HG03066 (cell line): ENCODE measurements around the gene AP3B1.

Experiments
- ATAC-seq: cut with Tn5 transposase; IDR thresholded peaks from one replicate; pipeline ENCODE4 v1.9.1; 2021; ENCODE audit warnings: low read depth; ENCODE audit not compliant: unreplicated experiment

AP3B1 gene

DNA sequence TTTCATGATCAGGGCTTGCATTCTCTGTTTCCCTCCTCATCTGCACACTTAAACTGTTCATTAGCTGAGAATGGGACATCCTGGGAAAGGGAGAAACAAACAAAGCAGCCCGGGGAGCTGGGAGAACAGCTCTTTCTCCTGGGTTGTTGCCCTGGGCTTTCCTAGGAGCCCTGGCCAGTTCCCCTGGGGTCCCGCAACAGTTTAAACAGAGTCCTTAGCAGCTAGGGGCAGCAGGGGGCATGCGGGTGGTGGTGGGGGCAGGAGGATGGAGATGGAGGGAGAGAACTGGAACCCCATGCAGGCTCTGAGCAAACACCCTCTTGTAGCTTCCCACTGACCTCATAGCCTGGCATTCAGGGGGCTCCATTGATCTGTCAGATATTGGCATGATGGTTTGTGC, 309.3 kb downstream of the AP3B1 start:
- no peak for ATAC-seq

DNA sequence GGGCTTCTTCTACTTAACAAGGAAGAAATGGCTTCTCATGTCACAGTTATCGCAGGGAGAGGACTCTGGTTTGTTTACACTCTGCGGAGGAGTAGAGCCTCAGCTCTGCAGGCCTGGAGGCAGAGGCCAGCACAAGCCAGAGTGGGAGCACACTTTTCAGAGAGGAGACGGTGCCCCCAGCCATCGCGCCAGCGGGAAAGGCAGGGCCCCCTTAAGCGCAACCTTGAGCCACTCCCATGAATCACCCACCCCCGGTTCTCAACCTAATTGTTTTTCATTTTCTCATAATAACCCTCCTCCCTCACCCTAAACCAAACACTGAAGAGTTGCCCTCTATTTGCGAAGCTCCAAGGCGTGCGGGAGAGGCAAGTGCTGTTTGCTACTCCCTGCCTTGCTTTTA, 309.9 kb downstream of the AP3B1 start:
- no peak for ATAC-seq

DNA sequence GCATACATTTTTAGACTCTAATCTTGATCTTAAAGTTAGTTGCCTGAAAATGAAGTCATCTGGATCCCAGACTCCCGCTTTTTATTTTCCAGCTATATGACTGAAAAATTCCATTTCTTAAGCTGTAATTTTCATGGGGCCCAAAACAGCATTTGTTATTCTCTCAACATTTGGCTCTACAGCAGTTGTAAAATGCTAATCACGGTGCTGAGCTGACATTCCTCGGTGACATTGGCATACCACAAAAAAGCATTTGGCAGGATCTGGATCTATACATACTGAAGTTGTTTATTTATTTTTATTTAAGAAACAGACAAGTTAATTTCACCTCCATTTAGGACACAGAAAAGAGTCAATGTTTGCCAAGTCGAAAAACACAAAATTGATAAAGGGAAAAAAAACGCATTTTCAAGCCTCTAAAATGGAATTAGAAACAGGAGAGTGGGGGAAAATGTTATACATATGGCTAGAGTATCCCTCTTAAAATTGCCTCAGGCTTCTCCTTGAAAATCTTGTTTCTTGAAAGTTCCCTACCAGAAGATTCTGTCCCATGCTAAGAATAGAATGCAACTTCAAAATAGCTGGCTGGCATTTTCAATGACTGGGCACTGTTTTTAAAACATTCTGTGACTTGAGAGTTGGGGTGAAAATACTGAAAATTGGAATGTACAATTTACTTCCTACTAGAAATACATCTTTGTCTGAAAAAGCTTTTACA, 310.9 kb downstream of the AP3B1 start:
- no peak for ATAC-seq

DNA sequence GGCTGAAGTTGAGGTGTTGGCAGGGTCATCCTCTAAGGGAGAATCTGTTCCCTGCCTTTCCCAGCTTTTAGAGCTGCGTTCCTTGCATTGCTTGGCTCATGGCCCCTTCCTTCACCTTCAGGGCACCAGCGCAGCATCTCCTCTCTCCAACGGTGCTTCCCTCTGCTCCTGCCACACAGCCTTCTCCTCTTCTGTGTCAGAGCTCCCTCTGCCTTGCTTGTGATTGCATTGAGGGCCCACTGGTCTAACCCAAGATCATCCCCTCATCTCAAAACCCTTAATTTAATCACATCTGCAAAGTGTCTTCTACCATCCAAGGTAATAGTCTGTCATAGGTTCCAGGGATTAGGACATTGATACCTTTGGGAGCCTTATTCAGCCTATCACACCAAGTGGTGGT, 312.7 kb downstream of the AP3B1 start:
- ATAC-seq: no peak

DNA sequence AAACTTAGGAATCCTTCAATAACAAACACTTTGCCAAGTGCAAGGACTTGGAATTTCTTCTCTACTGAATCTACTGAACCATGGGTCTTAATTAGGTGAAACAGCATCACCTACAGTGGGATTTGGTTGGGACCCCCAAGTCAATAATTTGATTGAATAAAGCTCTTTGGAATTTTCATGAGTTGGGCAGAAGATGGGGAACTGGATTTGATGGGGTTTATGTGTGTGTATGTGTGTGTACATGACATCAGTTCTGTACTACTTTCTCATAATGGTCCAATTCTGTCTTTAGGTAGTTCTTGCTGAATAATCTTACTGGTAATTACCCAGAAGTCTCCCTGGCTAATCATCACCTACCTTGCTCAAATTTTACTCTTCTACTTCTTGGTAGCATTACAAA, 319.9 kb downstream of the AP3B1 start:
- no peak for ATAC-seq

DNA sequence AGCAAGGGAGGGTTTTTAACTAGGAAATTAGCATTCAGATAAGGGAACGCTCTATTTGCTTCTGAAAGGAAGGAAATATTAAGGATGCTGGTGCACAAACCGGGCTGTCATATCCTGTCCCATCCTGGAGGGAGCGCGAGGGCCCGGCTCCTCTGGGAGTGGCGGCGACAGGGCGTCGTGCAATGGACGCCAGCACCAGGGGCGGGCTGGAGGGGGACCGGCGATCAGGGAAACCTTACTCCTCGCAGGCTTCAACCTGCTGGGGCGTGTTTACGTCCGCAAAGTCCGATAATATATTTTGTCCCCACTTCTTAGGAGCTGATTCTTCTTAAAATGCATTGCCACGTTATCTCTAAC, 321.3 kb downstream of the AP3B1 start:
- ATAC-seq: no peak

DNA sequence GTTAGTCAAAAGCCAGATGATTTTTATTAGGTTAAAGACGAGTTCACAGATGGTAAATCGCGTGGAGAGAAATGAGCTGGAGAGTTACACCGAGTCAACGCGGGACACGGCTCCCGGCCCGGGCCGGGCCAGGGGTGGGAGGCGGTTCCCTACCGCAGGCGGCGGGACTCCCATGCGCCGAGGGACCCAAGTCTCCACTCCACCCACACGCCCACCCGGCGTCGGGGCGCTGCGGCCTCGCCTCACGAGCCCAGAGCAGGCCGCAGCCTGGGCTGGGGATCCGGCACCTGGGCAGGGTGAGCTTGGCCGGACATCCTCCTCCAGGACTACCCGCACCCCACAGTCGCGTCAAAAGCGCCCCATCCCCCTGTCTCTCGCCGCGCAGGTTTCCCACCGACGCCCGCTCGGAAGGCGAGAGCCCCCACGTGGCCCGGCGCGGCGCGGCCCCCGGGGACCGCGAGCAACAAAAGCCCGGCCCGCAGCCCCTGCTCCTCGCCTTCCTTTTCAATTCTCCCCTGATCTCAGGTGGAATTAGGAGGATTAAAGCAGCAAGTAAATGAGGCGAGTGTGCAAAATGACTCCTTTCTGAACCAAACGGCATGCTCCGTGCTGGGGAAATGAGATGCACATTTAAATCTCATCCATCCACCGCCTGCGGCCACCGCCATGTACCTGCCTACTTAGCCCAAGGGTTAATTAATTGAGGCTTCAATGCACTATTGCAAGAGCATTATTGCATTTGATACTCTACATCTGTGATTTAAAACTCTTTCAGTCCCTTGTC, 321.8 kb downstream of the AP3B1 start:
- no peak for ATAC-seq

DNA sequence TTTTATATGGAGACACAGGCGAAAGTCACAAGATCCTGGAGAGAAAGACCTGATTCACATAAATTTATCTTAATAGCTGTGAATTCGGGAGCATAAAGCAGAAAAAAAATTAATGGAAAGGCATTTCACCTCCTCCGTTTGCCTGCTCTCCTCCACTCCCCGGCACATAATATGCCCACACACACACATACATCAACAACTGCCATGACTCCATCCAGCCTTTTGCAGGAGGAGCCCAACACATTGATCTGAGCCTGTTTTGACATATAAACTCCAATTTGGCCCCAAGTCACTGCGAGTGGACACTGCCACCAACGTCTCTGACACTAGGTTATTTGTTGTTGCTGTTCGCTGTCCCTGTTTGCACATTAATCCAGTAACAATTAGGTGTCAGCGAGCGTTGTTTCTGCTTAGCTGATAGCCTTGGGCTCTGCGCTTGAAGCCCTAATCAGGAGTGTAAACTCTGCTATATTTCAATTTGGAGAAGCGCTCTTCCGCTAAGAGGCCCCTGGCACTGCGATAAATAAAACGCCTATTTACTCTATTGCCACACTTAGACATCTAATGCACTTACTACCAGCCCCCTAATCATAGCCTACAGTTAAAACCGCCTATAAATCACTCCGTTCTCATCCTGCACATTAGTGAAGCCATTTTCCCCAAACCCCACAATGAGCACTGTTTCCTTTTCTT, 322.6 kb downstream of the AP3B1 start:
- ATAC-seq: no peak

DNA sequence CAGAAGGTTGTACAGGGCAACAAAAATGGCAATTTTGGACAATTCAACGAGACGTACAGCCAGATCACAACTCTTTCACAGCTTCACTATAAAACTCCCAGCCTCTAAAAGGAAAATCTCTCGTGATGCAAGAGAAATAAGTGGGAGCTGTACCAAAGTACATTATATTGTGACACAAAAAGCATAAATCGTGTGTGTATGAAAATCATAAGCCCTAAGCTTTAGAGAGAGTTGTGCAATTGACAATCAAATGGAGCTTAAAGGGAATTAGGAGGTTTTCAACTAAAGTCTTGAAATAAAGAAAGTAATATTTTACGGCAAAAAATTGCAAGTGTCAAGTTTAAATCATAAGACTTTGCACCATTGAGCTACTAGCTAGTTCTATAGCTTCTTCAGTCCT, 323.6 kb downstream of the AP3B1 start:
- no peak for ATAC-seq

DNA sequence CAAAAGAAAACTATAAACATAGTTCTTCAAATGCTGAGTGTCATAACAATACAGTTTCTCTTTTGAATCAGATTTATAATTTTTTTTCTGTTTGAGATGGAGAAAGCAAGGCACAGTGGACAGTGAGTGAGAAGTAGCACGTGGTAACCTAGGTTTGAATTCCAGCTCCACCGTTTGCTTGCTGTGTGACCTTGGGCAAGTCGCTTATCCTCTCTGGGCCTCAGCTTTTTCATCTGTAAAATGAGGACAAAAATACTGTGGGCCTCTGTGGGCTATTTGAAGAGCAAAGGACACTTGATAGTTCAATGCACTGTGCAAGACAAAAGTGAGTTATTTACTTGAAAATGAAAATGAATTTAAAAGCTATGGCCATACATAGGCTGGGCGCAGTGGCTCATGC, 330.7 kb downstream of the AP3B1 start:
- no peak for ATAC-seq

DNA sequence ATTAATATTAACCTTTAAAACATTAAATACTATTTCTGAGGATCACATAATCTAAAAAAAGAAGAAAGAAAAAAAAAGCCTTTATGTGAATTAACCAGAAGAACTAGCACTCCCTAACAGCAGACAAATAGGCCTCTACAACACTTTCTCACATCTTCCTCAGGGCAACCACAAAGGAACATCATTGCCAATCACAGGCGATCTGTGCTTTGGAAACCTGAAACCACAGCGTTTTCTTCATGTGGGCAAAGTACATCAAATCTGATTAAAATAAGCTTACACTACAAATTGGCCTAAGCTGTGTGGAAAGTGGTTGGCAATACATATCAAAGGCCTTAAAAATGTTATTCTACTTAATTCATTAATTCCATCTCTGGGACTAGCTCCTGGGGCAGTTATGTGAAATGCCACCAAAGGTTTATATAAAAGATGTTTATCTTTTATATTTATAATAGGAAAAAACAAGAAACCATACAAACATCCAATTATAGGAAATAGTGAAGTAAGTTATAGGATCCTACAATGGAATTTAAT, 333.6 kb downstream of the AP3B1 start:
- ATAC-seq: no peak

DNA sequence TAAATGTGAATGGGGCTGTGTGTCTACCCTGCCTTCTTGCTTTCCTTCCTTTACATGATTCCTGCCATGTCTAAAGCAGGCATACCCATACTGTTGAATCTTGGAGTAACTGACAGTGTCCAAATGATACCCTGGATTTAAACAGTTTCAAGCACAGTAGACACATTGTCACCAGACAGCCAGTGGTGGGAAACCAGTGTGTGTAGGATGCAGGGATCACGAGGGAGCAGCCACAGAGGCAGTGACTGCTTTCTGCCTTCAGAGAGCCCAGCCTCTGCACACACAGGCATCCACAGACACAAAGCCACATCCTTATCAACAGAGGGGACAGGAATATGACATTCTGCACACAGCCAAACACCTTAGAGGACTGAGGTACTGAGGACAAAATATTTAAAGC, 334.2 kb downstream of the AP3B1 start:
- no peak for ATAC-seq

DNA sequence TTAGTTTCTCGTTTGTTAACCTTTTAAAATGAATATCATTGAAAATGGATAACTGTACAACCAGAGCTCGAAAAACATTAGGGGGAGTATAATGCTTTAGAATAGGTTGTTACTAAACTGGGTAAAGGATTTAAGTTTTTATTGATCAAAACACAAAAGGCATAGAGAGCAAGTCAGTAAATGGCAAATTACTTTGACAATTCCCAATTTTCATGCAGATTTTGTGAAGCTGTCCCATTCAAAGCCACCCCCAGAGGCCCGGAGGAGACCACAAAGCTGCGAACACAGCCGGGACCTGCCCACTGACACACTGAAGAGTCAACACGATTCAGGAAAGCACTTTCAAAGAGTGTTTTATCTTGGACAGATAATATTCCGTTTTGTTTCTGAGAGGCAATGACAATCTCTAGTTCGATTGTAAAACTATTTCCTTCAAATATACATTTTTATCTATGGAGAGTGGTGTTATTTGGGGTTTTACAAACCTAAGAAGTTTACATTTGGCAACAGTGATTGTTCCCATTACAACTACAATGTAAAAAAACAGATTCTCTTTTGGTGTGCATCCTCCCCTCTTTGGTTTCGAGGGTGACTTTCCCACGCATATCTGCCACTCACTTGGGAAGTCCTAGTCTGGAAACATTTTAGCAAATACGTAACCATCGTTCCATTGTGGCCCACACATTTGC, 335.7 kb downstream of the AP3B1 start:
- ATAC-seq: no peak

DNA sequence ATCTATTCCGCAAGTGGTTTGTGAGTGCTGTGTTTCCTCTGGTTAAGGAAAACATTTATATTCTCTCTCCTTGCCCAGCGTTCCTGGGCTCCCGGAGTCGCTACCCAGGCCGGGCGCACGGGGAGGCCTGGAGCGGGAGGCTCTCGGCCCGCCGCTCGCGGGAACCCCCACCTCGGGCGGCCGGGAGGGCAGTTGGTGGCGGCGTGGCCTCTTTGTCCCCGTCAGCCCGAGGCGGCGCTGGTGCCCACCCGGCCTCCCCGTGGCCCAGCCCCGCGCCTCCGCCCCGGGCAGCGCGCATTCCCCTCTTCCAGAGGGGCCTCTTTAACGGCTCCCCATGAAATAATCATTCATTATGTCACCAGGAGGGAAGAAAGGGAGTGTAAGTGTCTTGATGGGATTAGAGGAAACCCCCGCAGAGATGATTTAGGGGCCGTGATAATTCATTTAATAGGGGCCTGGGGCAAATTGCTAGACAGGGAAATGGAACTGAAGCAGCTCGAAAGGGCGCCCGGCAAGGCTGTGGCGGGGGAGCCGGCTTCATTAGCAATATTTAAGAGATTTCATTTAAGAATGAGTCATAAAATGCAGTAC, 336.5 kb downstream of the AP3B1 start:
- ATAC-seq: no peak

DNA sequence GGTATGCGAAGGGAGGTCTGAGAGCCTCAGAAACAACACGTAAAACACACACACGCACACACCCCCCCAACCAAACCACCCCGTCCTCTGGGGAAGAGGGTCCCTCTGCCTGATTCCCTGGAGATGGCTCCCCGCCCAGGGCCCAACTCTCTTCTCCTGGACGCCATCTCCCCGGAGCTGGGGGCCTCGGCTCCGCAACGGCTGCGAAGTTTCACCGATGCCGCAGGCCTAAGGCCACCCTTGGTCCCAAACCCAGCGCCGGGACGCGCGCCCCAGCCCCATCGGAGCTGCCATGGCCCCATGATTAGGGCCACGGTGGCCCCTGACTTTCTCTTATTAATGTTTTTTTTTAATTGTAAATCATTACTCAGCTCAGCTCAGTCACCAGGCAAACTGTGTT, 337.0 kb downstream of the AP3B1 start:
- no peak for ATAC-seq

DNA sequence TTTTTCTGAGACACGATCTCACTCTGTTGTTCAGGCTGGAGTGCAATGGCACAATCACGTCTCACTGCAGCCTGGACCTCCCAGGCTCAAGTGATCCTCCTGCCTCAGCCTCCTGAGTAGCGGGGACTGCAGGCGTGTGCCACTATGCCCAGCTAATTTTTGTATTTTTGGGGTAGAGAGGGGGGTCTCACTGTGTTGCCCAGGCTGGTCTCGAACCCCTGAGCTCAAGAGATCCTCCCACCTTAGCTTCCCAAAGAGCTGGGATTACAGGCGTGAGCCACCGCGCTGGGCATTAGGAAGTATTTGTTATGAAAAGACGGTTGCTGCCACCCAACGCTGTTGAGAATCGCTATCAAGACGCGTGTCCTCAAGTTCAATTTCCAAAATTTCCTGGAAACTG, 337.4 kb downstream of the AP3B1 start:
- ATAC-seq: no peak

DNA sequence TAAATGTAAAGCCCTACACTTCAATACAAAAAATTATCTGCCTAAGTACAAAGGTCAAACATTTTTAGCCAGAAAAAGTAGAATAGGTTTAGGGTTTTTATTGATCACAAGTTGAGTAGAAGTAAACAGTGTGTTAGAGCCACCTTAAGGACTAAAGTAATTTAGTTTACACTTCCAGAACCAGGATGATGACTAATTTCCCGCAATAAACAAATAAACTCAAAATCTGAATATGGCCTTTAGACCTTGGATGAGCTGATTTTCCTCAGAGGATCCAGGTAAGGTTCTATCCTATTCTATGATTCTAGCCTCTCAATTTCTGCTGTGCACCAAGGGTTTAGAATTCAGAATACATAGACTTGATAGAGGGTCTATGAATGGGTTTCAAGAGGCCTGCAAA, 338.9 kb downstream of the AP3B1 start:
- no peak for ATAC-seq

DNA sequence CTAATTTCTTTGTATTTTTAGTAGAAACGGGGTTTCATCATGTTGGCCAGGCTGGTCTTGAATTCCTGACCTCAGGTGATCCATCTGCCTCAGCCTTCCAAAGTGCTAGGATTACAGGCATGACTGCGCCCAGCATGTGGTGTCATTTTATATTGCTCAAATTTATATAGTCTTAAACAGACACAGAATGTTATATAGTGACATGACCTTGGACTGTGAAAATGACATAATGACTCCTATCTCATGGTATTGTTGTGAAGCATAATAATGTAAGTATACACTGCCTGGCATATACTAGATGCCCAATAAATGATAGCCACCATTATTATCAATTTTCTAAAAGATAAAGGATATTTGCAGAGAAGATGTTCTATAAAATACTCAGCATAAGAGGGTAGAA, 341.1 kb downstream of the AP3B1 start:
- no peak for ATAC-seq

DNA sequence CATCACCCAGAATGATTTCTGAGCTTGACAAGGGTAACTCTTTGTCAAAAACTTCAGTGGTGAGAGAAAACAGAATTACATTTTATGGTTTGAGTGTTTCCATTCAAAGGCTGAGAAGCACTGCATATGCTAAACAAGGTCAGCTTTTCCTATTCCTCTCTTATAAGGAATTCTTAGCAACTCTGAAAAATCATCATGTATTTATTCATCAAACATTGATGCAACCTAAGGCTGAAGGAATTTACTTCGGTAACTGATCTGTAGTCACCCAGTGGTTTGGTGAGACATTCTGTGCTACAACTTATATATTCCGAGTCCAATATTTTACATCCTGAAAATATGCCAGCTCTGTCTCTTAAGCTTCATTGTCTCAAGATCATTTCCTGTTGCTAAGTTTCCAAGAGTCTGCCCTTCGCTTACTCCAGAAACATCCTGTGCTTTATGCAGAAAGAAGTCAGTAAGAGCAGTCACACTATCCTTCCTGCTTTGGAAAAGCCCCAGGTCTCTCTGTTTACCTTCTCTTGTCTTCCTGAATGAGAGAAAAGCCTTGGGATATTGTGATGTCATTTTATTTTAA, 341.8 kb downstream of the AP3B1 start:
- ATAC-seq: no peak
